ENCODE measurements around the gene CCDC185. TPM values are rescaled to one million over a fixed set of nuclear protein-coding genes. Genes with fewer than 3 reads are reported as not detected.

CCDC185 gene
- total RNA-seq, 1 donor from 2014 or later: not detected

- ChIA-PET CTCF (no interaction called here), POLR2A (no interaction called here)
- DNase-seq: no peak
- Mint-ChIP-seq H3K9me3 (peaks cover 1% of the 10 kb centered on the region), H3K36me3 (ENCODE audit: low read depth) (no peaks in the 10 kb centered on the region), H3K27me3 (peaks cover 21% of the 10 kb centered on the region), H3K4me1 (no peaks in the 10 kb centered on the region), H3K4me3 (no peak overlapping the region), H3K27ac (no peak overlapping the region)
- ATAC-seq (ENCODE audit: low read depth): no peak
- TF ChIP-seq CTCF (IDR thresholded peaks at IDR 0.05): no peak
- intact Hi-C loops (cut with micrococcal nuclease): no loop called here
Measured at GRCh38 chr1:223403184-223403815, 10.1 kb downstream of the CCDC185 start.

DNA sequence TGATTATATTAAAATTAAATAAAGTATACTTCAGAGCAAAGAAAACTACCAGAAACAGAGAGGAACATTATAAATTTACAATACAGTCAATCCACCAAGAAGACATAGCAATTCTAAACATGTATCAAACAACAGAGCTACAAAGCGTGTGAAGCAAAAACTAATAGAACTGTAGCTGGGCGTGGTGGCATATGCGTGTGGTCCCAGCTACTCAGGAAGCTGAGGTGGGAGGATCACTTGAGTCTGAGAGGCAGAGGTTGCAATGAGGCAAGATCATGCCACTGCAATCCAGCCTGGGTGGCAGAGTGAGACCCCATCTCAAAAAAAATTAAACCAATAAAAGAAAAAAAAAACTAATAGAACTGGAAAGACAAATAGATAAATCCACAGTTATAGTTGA is 12.3 kb downstream of the CCDC185 start:
- Mint-ChIP-seq H3K27ac (no peak overlapping the region), H3K9me3 (no peaks in the 10 kb centered on the region), H3K4me3 (no peak overlapping the region), H3K27me3 (peaks cover 21% of the 10 kb centered on the region), H3K36me3 (ENCODE audit: low read depth) (no peaks in the 10 kb centered on the region), H3K4me1 (no peaks in the 10 kb centered on the region)
- ATAC-seq (ENCODE audit: low read depth): no peak
- intact Hi-C loops (cut with micrococcal nuclease): no loop called here
- no peak for DNase-seq
- TF ChIP-seq CTCF (IDR thresholded peaks at IDR 0.05): no peak
- CTCF ChIA-PET: no interaction called here
- POLR2A ChIA-PET: no interaction called here

DNA sequence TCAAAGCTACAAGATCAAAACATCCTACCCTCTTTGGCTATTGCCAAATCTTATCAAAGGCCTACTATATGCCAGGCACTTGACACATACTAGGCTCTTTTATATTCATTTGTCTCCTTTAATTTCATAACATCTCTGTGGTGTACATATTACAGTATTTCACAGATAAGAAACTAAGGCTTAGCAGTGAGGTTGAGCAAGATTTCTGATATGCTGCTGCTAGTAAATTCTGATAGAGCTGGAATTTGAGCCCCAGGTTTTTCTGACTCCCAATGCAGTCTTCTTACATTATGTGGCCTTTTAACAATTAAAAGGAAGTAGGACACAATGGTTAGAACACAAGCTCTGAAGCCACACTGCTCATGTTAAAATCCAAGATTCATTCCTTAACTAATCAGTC is 16.8 kb downstream of the CCDC185 start:
- H3K4me3 Mint-ChIP-seq: no peak overlapping the region
- no peak for DNase-seq
- ChIA-PET POLR2A (no interaction called here), CTCF (no interaction called here)
- H3K9me3 Mint-ChIP-seq: no peaks in the 10 kb centered on the region
- intact Hi-C loops (cut with micrococcal nuclease): no loop called here
- H3K27ac Mint-ChIP-seq: no peak overlapping the region
- no peaks in the 10 kb centered on the region for H3K36me3 Mint-ChIP-seq (ENCODE audit: low read depth)
- no peak for ATAC-seq (ENCODE audit: low read depth)
- no peaks in the 10 kb centered on the region for H3K4me1 Mint-ChIP-seq
- peaks cover 13% of the 10 kb centered on the region for H3K27me3 Mint-ChIP-seq
- TF ChIP-seq CTCF (IDR thresholded peaks at IDR 0.05): no peak

DNA sequence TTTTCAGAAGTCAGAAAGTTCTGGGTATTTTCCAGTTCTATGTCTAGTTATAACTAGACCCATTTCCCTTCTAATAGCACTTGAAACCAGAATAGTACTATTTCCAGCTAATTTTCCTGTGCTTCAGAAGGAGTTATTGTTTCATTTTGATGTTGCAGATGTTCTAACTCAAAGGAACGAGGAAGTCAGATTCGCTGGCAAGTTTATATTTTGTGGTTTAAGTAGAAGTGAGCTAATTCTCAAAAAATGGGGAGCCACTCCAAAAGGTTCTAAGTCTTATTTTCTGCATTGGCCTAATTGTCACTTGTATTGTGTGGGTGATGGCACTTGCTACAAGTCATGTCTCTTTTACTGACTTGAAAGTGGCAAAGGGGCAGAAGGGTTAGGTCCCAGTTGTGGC is 18.1 kb downstream of the CCDC185 start:
- CTCF ChIA-PET: no interaction called here
- no peak for DNase-seq
- no peak for ATAC-seq (ENCODE audit: low read depth)
- no peak overlapping the region for H3K27ac Mint-ChIP-seq
- intact Hi-C loops (cut with micrococcal nuclease): no loop called here
- H3K27me3 Mint-ChIP-seq: peaks cover 8% of the 10 kb centered on the region
- no peaks in the 10 kb centered on the region for H3K36me3 Mint-ChIP-seq (ENCODE audit: low read depth)
- no peak for TF ChIP-seq CTCF (IDR thresholded peaks at IDR 0.05)
- no peaks in the 10 kb centered on the region for H3K9me3 Mint-ChIP-seq
- H3K4me3 Mint-ChIP-seq: no peak overlapping the region
- no peaks in the 10 kb centered on the region for H3K4me1 Mint-ChIP-seq
- POLR2A ChIA-PET: no interaction called here

GRCh38 chr1:223411710-223412109 is 18.5 kb downstream of the CCDC185 start:
- Mint-ChIP-seq H3K4me3 (no peak overlapping the region), H3K4me1 (no peaks in the 10 kb centered on the region), H3K36me3 (ENCODE audit: low read depth) (no peaks in the 10 kb centered on the region), H3K27me3 (peaks cover 4% of the 10 kb centered on the region), H3K27ac (no peak overlapping the region), H3K9me3 (no peaks in the 10 kb centered on the region)
- ChIA-PET CTCF (no interaction called here), POLR2A (no interaction called here)
- no peak for ATAC-seq (ENCODE audit: low read depth)
- DNase-seq: no peak
- no peak for TF ChIP-seq CTCF (IDR thresholded peaks at IDR 0.05)
- intact Hi-C loops (cut with micrococcal nuclease): no loop called here
